H1 (cell line): ENCODE measurements around the gene MUC13. TPM values are rescaled to one million over a fixed set of nuclear protein-coding genes. Genes with fewer than 3 reads are reported as not detected.

Experiments
- CTBP2 ChIP-seq: IDR thresholded peaks from 2 replicates; pipeline ENCODE4 v1.7.0; 2011; ENCODE audit warnings: borderline replicate concordance, mild to moderate bottlenecking, moderate library complexity, mixed read lengths, low read length; ENCODE audit not compliant: insufficient read depth, insufficient read length
- HDAC2 ChIP-seq, 2 experiments: fragments of 300-600 bp in 1 of 2; sonication (generic) in 1 of 2; IDR thresholded peaks; 2 replicates each; pipeline ENCODE4 v1.6.1; 2011 to 2012; ENCODE audit warnings: low read depth in 2 of 2, low read length in 2 of 2, mild to moderate bottlenecking in 2 of 2, moderate library complexity in 2 of 2, borderline replicate concordance in 1 of 2, inconsistent platforms in 1 of 2
- SIN3A ChIP-seq, 2 experiments: IDR thresholded peaks in 1 of 2; conservative IDR thresholded peaks in 1 of 2; 2 replicates each; pipeline ENCODE4 v1.6.1; 2011 to 2012; ENCODE audit warnings: low read length in 2 of 2, improper control_type of control experiment in 1 of 2, low read depth in 1 of 2, mild to moderate bottlenecking in 1 of 2
- polyA plus RNA-seq, 7 experiments: library from polyadenylated mRNA; depleted of rRNA in 3 of 7; stranded (reverse) in 5 of 7; unstranded in 2 of 7; fragments of >200 nt in 5 of 7; fragments of 200-250 nt in 2 of 7; gene quantifications; 1 replicate in 5 of 7; 2 replicates in 1 of 7; 4 replicates in 1 of 7; pipeline versions ENCODE4 v1.2.1 to v1.2.3, GENCODE V29; 2011 to 2013; ENCODE audit warnings: missing spikeins in 2 of 7, mixed read lengths in 2 of 7
- total RNA-seq: library from RNA; stranded (reverse); fragmentation: NEBNext Ultra II Directional; extraction: Animal tissue kit (Norgen Biotek cat#: 25700); gene quantifications from 2 replicates; pipeline ENCODE4 v1.2.1, GENCODE V29; 2021

The MUC13 gene
- total and polyA plus RNA-seq, 2 of the 8 experiments (the other 6 are each of a cell fraction or from before 2014, with no cell fraction given), result not detected

DNA sequence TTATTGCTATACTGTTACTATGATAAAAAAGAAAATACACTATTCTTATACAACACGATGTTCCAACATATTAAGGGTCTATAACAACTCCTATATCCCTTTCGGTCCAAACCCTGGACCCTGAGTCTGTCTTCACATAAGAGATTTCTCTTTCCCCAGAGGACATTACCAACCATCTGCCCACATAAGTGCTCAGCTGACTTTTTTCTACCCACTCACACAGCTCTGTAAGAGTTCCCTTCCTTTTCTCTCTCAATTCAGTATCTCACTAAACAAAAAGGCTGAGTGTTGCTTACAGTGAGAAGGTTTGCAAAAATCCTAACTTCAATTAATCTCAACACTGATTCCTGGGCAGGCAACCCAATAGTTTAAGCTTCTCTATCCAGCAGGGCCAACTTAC lies 77.9 kb downstream of the MUC13 start (continued):
- TF ChIP-seq HDAC2 (IDR thresholded peaks at IDR 0.05; ENCODE audit: borderline replicate concordance in 1 of 2, low read depth in 2 of 2, low read length in 2 of 2) (no peak), SIN3A (conservative IDR thresholded peaks at IDR 0.05 in 1 of 2, IDR thresholded peaks at IDR 0.05 in 1 of 2; ENCODE audit: low read depth in 1 of 2, low read length in 2 of 2) (no peak), CTBP2 (no peak)

Other genes with a start within 250 kb of the MUC13 start
- 55.8 and 59.0 TPM in 2 replicates for gene UMPS, start 204.3 kb downstream of the MUC13 start, total RNA-seq
- 21.4 and 32.8 TPM in 2 replicates for gene UMPS, start 204.3 kb downstream of the MUC13 start, polyA plus RNA-seq (2011; rRNA removed)
- gene ITGB5, start 47.4 kb downstream of the MUC13 start, total RNA-seq, result 251 and 268 TPM in 2 replicates
- 101 and 166 TPM in 2 replicates for gene ITGB5, start 47.4 kb downstream of the MUC13 start, polyA plus RNA-seq (2011; rRNA removed)
- 9.7 and 13.1 TPM in 2 replicates for gene HEG1, start 121.2 kb upstream of the MUC13 start, total RNA-seq
- gene HEG1, start 121.2 kb upstream of the MUC13 start, polyA plus RNA-seq (2011; rRNA removed), result 5.0 and 5.3 TPM in 2 replicates